NT2/D1 (cell line): ENCODE results near the gene TMF1.

Experiments
- DNase-seq: peaks from one replicate; pipeline ENCODE4 v3.0.0-alpha.2; 2011; ENCODE audit warnings: low read depth, low spot score
- H3K27me3 ChIP-seq: 2 replicates; pipeline ENCODE4 v1.6.0; 2011; ENCODE audit warnings: mild to moderate bottlenecking; ENCODE audit not compliant: insufficient read length, insufficient read depth
- H3K36me3 ChIP-seq: 2 replicates; pipeline ENCODE4 v1.6.1; 2011; ENCODE audit warnings: mild to moderate bottlenecking, low read length, mixed read lengths; ENCODE audit not compliant: insufficient read depth, insufficient read length
- H3K4me1 ChIP-seq: 2 replicates; pipeline ENCODE4 v1.5.1; 2011; ENCODE audit not compliant: insufficient read depth, insufficient read length
- H3K4me3 ChIP-seq: 2 replicates; pipeline ENCODE4 v1.5.1; 2011; ENCODE audit warnings: low read depth; ENCODE audit not compliant: insufficient read length
- H3K9ac ChIP-seq: 2 replicates; pipeline ENCODE4 v1.6.0; 2011; ENCODE audit warnings: low read depth; ENCODE audit not compliant: insufficient read length
- H3K9me3 ChIP-seq: 2 replicates; pipeline ENCODE4 v1.5.1; 2011; ENCODE audit warnings: mild to moderate bottlenecking, low read length; ENCODE audit not compliant: insufficient read depth
- SUZ12 ChIP-seq: IDR thresholded peaks from 2 replicates; pipeline ENCODE4 v1.6.1; 2011; ENCODE audit not compliant: insufficient read length, insufficient read depth; ENCODE audit errors: extremely low read depth
- YY1 ChIP-seq: IDR thresholded peaks from 2 replicates; pipeline ENCODE4 v1.6.1; 2011; ENCODE audit not compliant: insufficient read length, insufficient read depth
- ZNF274 ChIP-seq: IDR thresholded peaks from 2 replicates; pipeline ENCODE4 v1.6.1; 2011; ENCODE audit warnings: mild to moderate bottlenecking, low read depth, low read length

Gene TMF1

DNA sequence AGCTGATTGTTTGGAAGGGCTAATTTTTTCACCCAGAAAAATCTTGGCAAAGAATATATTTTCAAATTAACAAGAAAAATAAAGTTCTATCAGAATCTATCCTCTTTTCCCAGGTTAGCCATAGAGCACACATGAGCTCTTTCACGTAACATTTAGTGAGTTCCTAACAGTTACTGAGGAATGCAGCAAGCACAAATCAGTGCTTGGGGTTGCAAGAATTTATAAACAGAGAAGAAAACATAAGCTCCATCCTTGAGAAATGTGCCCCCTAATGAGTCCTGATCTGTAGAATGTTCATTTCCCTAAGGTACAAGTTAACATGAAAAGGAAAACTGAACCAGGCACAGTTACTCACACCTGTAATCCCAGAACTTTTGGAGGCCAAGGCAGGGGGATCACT lies 52.5 kb downstream of the TMF1 start:
- H3K9me3 ChIP-seq: peaks cover 4% of the 10 kb centered on the region; the same call in 1 of the 2 replicates
- TF ChIP-seq ZNF274: no peak
- no peak for TF ChIP-seq YY1
- TF ChIP-seq SUZ12: no peak
- H3K9ac ChIP-seq: no peak overlapping the region
- H3K4me3 ChIP-seq: no peak overlapping the region
- peaks cover 71% of the 10 kb centered on the region for H3K36me3 ChIP-seq
- no peaks in the 10 kb centered on the region for H3K27me3 ChIP-seq
- no peaks in the 10 kb centered on the region for H3K4me1 ChIP-seq
- no peak for DNase-seq

DNA sequence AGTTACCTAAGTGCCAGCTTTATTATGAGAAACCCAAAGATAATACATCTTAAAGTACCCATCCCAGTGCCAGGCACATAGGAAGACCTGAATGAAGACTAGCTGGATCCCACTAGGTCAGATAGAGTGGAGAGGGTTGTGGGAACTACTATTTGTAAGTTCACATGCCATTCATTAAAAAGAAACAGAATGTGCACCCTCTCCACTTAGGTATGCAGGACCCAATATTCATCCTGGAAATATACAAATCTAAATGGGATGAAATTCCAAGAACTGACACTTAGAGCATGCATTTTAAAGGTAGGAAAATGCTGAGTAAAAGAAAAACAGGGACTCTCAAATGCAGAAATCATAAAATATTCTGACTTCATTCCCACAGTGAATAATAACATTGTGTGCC lies 53.0 kb downstream of the TMF1 start:
- no peak for DNase-seq
- Histone ChIP-seq H3K27me3 (no peaks in the 10 kb centered on the region), H3K4me1 (no peaks in the 10 kb centered on the region), H3K9ac (no peak overlapping the region), H3K36me3 (peaks cover 73% of the 10 kb centered on the region), H3K9me3 (peaks cover 4% of the 10 kb centered on the region; the same call in 1 of the 2 replicates), H3K4me3 (no peak overlapping the region)
- TF ChIP-seq ZNF274 (no peak), YY1 (no peak), SUZ12 (no peak)

DNA sequence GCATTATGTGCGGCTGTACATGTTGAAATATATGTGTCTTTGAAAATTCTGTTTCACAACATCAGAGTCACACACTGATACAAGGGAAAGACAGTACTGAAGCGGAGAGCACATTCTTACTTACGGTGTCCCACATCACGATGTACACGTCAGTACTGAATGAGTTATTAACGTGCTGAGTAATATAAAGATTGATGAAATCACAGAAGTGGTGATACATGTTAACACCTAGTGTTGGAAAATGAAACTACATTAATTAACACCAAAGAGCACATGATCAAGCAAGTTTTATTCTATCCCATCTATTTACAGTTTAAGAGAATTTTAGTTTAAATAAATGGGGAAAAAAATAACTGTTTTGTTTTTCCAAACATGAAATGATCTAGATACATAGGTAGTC lies 54.2 kb downstream of the TMF1 start:
- no peak overlapping the region for H3K9ac ChIP-seq
- TF ChIP-seq ZNF274: no peak
- no peak for TF ChIP-seq SUZ12
- no peak for TF ChIP-seq YY1
- no peak overlapping the region for H3K4me3 ChIP-seq
- peaks cover 72% of the 10 kb centered on the region for H3K36me3 ChIP-seq
- no peak for DNase-seq
- H3K27me3 ChIP-seq: no peaks in the 10 kb centered on the region
- peaks cover 14% of the 10 kb centered on the region; the same call in 1 of the 2 replicates for H3K9me3 ChIP-seq
- no peaks in the 10 kb centered on the region for H3K4me1 ChIP-seq

DNA sequence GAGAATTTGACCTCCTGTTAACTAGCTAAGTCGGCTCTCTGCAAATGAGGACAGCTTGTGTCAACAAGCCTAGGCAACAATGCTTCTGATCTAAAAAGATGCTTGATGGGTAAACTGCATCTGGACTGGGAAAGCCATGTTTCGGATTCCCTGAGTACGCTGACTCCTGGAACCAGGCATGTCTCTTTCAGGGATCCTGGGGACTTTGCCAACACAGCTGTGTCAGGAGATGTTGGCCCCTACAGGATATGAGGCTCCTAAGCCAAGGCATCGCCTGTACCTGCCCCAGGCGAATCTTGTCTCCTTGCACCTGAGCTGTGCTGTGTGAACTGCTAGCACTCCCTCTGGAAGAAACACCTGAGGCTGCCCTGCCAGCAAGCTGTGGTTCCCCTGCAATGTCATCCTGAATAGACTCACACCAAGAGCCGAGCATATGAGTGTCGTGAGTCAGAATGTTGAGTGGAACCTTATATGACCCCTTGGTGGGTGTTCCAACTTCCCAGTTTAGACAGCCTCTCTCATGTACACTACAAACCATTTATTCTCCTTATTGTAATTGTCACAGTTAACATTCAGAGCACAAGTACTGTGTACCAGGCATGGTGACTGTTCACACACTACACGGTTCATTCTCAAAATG lies 55.7 kb downstream of the TMF1 start:
- no peak overlapping the region for H3K9ac ChIP-seq
- H3K27me3 ChIP-seq: no peaks in the 10 kb centered on the region
- H3K36me3 ChIP-seq: peaks cover 68% of the 10 kb centered on the region
- TF ChIP-seq ZNF274: no peak
- no peak for TF ChIP-seq SUZ12
- no peak for TF ChIP-seq YY1
- peaks cover 20% of the 10 kb centered on the region; the same call in 1 of the 2 replicates for H3K9me3 ChIP-seq
- H3K4me1 ChIP-seq: no peaks in the 10 kb centered on the region
- no peak overlapping the region for H3K4me3 ChIP-seq
- no peak for DNase-seq

DNA sequence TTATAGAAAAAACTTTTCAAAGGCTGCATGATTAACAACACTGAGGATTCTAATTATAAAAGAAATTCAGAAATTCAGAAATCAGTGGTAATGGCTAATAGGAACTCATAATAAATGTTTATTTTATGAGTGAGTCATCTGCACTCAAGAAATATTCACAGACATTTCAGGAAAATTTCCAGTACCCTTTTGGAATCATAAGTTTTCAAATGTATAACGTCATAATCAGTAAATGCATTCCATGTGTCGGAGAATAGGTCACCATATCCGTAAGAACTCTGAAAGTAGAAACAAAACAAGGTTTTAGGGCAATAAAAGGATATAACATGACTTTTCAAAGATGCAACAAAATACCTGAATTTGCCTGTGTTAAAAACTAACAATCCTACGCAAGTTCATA lies 63.4 kb downstream of the TMF1 start:
- no peaks in the 10 kb centered on the region for H3K4me1 ChIP-seq
- peaks cover 15% of the 10 kb centered on the region; the same call in 1 of the 2 replicates for H3K9me3 ChIP-seq
- no peak overlapping the region for H3K9ac ChIP-seq
- TF ChIP-seq YY1: no peak
- no peak for TF ChIP-seq SUZ12
- no peak for TF ChIP-seq ZNF274
- H3K27me3 ChIP-seq: no peaks in the 10 kb centered on the region
- H3K36me3 ChIP-seq: peaks cover 71% of the 10 kb centered on the region
- DNase-seq: no peak
- no peak overlapping the region for H3K4me3 ChIP-seq

DNA sequence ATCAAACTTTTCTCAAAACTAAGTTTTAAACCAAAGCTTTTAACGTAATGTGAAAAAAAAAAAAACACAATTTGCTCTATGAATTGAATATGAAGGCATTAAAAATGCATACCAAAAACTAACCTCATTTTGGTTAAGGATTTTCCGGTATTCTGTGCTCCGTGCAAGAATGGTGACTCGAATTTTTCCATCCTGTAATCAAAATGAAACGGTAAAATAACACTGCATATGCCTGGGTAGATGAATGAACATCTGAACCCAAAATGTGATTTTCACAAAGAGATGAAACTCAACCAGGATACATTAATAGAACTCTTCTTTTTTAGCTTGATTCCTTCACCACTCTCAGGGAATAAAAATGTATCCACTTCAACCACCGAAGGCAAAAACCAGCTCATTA lies 64.8 kb downstream of the TMF1 start:
- no peak overlapping the region for H3K9ac ChIP-seq

DNA sequence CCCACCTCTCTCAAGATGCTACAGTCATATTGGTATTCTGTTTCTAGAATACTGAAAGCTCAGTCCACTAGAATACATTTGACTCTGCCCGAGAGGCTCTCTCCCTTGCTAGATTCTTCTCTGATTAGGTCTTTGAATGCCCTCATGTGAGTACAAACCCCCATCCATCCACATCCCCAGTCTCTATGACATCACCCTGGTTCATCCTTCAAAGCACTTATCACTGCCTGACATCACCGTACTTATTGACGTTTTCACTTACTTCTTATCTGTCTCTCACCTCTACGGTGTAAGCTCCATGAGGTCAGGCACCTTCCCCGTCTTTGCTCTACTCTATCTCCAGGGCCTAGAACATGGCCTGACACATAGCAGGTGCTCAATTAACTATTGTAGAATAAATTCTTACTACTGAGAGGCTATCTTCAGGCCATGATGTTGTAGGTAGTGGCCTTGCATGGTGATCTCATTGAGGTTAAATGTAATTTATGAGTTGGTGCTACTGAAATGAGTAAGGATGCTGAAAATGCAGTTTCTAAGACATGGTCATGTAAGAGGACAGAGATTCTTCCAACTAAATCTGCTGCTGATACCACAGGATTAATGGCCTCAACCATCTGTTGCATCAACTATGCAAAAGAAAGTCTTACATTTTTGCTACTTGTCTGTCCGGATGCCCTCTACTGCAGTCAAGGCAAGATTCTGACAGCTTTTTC lies 65.5 kb downstream of the TMF1 start:
- no peaks in the 10 kb centered on the region for H3K27me3 ChIP-seq
- no peak for DNase-seq
- no peaks in the 10 kb centered on the region for H3K9me3 ChIP-seq
- H3K4me3 ChIP-seq: no peak overlapping the region
- no peak overlapping the region for H3K9ac ChIP-seq
- no peaks in the 10 kb centered on the region for H3K4me1 ChIP-seq
- peaks cover 69% of the 10 kb centered on the region for H3K36me3 ChIP-seq
- TF ChIP-seq ZNF274 (no peak), YY1 (no peak), SUZ12 (no peak)

More for the DNA sequence above, 64.8 kb downstream of the TMF1 start:
- Histone ChIP-seq H3K4me1 (no peaks in the 10 kb centered on the region), H3K36me3 (peaks cover 68% of the 10 kb centered on the region), H3K9me3 (peaks cover under 1% of the 10 kb centered on the region; the same call in 1 of the 2 replicates), H3K4me3 (no peak overlapping the region), H3K27me3 (no peaks in the 10 kb centered on the region)
- no peak for DNase-seq
- no peak for TF ChIP-seq SUZ12
- TF ChIP-seq ZNF274: no peak
- no peak for TF ChIP-seq YY1
